HT1080 (cell line): Measurements from ENCODE around the gene EFNB1. TPM values are rescaled to one million over a fixed set of nuclear protein-coding genes. Genes with fewer than 3 reads are reported as not detected.

Source experiments
- DNase-seq: peaks from one replicate; pipeline ENCODE4 v3.0.0-alpha.2; 2015; ENCODE audit warnings: low read depth
- total RNA-seq: library from RNA; depleted of rRNA; stranded (reverse); fragments of >200 nt; shearing (Covaris generic); gene quantifications from 2 replicates; pipeline ENCODE4 v1.2.3, GENCODE V29; 2014

The EFNB1 gene
- total RNA-seq, 1 experiment from 2014 or later, result 48.7 TPM

DNA sequence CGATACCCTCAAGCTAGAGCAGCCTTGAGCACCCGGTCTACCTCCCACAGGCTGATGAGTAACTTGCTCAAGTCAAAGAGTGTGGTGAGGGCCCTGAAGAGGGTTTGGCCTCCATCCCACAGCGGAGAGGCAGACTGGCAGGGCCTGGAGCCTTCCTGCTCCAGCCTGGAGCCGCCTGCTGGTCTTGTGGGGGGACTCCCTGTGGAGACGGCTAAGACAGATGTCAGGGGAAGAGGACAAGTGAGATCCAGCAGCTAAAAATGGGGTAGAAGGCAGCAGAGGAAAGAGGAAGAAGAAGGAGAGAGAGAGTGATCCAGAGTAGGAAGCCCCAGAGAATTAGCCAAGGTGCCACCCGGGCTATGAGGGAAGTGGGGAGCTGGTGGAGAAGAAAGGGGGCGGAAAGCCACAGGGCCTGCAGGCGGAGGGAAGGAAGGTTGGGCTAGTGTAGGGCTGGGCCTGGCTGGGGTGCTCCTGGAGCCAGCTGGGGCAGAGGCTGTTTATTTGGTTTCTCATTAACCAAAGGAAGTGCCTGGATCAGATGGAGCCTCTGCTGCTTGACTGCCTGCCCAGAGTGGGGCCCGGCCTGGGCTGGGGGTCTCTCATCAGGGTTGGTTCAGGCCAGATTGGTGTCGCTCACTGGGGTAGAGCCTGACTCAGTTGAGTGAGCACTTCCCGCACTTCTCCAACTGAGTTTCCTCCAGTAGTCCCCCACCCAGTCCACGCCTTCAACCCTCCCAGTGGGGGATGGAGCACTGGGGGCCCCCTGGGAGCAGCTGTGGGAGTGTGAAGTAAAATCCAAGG is 14.2 kb downstream of the EFNB1 start:
- no peak for DNase-seq

DNA sequence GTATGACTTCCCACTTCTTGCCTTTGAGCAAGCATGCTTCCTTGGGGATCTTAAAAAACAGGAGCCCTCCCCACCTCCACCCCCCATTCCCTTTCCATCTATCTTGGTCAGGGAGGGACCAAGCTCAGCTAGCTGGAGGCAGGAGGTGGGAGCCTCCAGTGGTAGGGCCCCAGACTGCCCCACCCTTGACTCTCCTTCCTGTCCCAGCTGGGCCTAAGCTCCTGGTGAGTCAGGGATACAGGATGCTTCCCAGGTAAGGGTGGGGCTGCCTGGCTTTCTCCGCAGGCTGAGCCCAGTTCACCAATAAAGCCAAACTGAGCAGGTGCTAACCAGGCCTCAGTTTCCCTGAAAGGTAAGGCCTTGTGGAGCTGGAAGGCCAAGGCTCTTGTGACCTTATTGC is 15.2 kb downstream of the EFNB1 start:
- DNase-seq, result no peak

DNA sequence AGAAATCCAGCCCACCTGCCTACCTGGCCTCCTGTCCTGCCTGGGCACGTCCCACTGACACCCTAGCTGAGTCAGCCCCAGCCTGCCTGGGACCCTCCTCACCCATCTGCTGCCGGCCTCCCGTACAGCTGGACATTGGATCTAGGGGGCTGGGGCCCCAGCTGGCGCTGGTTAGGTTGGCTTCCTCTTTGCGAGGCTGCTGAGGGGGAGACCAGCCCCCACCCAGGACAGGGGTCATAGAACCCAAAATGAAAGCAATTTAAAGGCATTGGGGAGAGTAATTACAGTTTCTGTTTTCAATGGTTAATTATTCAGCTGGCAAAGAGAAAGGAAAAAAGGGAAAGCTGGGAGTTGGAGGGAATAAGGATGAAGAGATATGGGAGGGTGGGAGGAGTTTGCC is 15.8 kb downstream of the EFNB1 start:
- DNase-seq, result no peak

GRCh38 chrX:68846536-68846935 is 17.7 kb downstream of the EFNB1 start:
- DNase-seq, result no peak

- no peak for DNase-seq
Measured at GRCh38 chrX:68847172-68847571, 18.4 kb downstream of the EFNB1 start.

- DNase-seq, result no peak
Measured at GRCh38 chrX:68848189-68848940, 19.5 kb downstream of the EFNB1 start.

DNA sequence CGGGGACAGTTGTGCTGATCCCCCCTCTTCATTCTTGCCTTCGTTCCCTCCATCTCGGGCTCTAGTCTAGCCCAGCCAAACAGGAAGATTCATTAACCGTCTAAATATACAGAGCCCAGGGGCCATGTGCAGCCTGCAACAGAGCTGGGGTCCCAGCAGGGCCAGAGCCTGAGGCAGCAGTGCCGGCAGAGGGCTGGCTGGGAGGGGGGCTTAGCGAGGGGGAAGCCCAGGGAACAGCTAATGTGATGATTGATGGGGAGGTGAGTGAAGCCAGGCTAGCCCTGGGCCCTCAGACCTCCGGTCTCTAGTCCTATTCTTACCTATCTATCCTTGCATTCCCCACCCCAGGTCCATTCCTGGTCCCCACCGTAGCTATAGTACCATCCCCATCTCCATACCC is 22.3 kb downstream of the EFNB1 start:
- no peak for DNase-seq

DNA sequence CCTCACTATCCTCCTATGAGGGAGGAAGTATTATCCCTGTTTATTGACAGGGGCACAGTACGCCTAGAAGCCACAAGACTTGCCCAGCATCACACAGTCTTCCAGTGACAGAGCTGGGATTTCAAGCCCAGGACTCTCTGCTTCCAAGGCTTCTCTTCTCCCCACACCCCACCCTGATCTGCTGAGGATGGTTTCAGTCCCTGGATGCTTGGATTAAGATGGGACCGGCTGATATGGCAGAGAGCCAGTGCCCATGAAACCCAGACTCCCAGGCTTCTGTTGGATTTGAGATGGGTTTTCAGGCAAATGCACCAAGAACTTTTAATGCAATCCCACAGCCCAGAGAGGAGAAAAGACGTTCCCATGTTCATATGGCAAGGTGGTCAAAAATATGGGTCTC is 23.2 kb downstream of the EFNB1 start:
- no peak for DNase-seq

DNA sequence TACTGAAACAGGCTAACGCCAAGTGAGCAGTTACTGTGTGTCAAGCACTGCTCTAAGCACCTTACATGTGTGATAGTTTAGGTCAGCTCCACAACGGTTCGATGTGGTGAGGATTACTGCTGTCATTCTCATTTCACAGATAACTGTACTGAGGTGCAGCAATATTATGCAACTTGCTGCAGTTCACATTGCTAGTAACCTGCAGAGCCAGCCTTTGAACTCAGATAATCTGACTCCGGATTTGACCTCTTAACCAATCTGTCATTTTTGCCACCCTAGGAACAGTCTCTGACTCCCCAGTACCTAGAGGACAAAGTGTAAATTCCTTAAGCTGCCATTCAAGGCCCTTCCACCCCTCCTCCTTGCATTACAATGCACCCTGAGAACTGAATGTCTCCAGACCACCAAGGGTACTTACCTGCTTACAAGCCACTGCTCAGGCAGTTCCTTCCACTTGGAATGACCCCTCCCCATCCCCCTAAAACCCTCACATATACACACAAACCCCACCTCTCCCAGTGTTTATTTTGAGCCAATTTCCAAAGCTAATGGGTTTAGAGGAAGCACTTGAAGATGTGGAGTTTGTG is 24.9 kb downstream of the EFNB1 start:
- no peak for DNase-seq

GRCh38 chrX:68865300-68865699 is 36.5 kb downstream of the EFNB1 start:
- no peak for DNase-seq

- no peak for DNase-seq
Measured at GRCh38 chrX:68865926-68866325, 37.1 kb downstream of the EFNB1 start.

DNA sequence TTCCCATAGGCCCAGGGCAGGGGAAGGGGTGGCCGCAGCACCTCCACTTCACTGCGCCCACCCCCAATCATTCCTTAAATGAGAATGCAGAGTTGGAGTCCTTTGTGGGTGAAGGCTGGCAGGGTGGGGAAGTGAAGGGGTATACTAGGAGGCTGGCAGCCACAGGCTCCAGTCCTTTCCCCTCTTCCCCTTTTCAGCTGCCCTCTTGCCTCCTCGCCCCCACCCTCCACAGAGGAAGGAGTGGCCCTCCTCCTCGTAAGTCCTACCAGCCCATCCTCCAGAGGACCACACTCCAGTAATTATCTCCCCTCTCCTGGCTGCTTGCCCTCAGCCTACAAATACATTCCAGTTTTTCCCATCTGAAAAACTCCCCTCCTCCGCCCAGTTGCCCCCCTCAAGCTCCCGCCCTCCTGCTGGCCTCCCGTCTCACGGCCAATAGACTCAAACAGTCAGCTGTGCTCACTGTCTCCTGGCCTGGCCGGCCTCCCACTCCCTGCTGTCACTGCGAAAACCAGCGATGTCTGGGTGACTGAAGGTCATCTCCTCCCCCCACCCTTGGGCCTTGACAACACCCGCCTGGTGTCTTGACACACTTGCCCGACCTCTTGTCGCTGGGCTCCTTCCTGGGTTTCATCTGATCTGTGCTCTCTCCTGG is 38.8 kb downstream of the EFNB1 start:
- no peak for DNase-seq

GRCh38 chrX:68868316-68868715 is 39.5 kb downstream of the EFNB1 start:
- no peak for DNase-seq

- DNase-seq, result no peak
Measured at GRCh38 chrX:68868902-68869800, 40.3 kb downstream of the EFNB1 start.

GRCh38 chrX:68870357-68870756 is 41.5 kb downstream of the EFNB1 start:
- no peak for DNase-seq

- no peak for DNase-seq
Measured at GRCh38 chrX:68872171-68872570, 43.4 kb downstream of the EFNB1 start.

DNA sequence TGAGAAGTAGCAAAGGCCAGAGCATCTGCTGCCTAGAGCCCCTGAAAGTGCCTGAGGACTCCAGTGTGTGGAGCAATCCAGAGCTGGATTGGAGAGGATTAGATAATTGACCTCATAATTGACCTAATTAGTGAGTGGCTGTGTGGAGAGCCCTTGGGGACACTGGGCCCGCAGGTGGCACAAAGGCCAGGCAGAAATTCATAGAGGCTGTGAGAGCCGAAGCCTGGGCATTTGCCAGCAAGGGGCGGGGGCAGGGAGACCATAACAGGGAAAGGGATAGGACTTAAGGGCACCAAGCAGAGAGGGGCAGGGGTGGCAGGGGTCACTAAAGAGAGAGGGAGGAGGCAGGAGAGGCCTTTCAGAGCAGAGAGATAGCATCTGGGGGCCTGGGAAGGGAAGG is 45.3 kb downstream of the EFNB1 start:
- no peak for DNase-seq

GRCh38 chrX:68876731-68877130 is 47.9 kb downstream of the EFNB1 start:
- no peak for DNase-seq

- no peak for DNase-seq
Measured at GRCh38 chrX:68877606-68878005, 48.8 kb downstream of the EFNB1 start.

DNA sequence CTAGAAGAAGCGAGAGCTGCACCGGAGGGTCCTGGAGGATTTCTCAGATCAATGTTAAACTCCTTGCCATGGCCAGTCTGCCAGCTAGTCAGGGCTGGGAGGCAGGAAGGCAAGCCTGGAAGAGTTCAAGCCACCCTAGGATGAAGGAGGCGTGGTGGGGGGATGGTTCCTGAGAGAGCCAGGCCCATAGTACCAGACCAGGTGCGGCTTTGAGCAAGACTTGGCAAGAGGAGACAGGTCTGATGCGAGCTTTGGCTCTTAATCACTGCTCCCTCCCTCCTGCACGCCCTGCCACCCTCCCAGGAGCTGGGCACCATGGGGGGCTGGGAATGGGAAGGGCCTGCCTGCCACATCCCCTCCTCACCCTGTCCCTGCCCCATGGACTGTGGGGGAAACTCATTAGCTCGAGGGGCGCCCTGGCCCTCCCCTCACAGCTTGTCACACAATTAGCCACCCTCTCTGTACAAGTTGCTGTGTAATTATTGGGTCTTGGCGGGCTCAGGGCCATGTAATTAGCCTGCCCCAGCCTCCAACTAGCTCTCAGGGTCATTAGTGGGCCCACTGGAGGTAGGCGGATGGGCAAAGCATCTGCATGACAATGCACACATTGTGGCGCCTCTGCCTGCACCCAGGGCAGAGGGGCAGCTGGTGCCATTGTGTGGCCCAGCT is 50.3 kb downstream of the EFNB1 start:
- no peak for DNase-seq
